Ascending aorta (tissue), 2 donors: ENCODE data around the gene ANKRD63. TPM values are rescaled to one million over a fixed set of nuclear protein-coding genes. Genes with fewer than 3 reads are reported as not detected.

Experiments used
- DNase-seq, 2 donors: peaks; one replicate each; pipeline ENCODE4 v3.0.0-alpha.2; 2019; ENCODE audit warnings: low spot score in 2 of 2
- H3K27ac ChIP-seq, 2 donors: fragments of 200-600 bp; sonication (generic); one replicate each; pipeline ENCODE4 v1.5.1; 2016 to 2017; ENCODE audit warnings: mild to moderate bottlenecking in 1 of 2
- H3K27me3 ChIP-seq: fragments of 200-600 bp; sonication (generic); one replicate; pipeline ENCODE4 v1.5.1; 2017
- H3K36me3 ChIP-seq, 2 donors: fragments of 200-600 bp; sonication (generic); one replicate each; pipeline ENCODE4 v1.5.1; 2016
- H3K4me1 ChIP-seq, 2 donors: fragments of 200-600 bp; sonication (generic); one replicate each; pipeline ENCODE4 v1.5.1; 2016 to 2017; ENCODE audit warnings: mild to moderate bottlenecking in 1 of 2
- H3K4me3 ChIP-seq, 2 donors: fragments of 200-600 bp; sonication (generic); one replicate each; pipeline ENCODE4 v1.5.1; 2016 to 2017; ENCODE audit warnings: mild to moderate bottlenecking in 1 of 2
- H3K9me3 ChIP-seq, 2 donors: fragments of 200-600 bp; sonication (generic); one replicate each; pipeline ENCODE4 v1.5.1; 2016
- intact Hi-C: fragments of 100-400 bp; cut with DNase I; formaldehyde crosslinking; loops from one replicate; pipeline ENCODE4 v1.15.1; 2023
- total RNA-seq: library from RNA; depleted of rRNA; stranded (reverse); fragments of >200 nt; gene quantifications from one replicate; pipeline ENCODE4 v1.1.0, GENCODE V29; 2016
- TF ChIP-seq, protein P1 (sequence below), 3 experiments: fragments of 200-600 bp in 2 of 3; fragments of 450-650 bp in 1 of 3; sonication (generic) in 2 of 3; IDR thresholded peaks; one replicate each; pipeline ENCODE4 v1.5.1; 2016 to 2019; ENCODE audit warnings: antibody characterized with exemption in 3 of 3, mild to moderate bottlenecking in 1 of 3, moderate library complexity in 1 of 3

The ANKRD63 gene
- total RNA-seq, 1 donor from 2014 or later: not detected

DNA sequence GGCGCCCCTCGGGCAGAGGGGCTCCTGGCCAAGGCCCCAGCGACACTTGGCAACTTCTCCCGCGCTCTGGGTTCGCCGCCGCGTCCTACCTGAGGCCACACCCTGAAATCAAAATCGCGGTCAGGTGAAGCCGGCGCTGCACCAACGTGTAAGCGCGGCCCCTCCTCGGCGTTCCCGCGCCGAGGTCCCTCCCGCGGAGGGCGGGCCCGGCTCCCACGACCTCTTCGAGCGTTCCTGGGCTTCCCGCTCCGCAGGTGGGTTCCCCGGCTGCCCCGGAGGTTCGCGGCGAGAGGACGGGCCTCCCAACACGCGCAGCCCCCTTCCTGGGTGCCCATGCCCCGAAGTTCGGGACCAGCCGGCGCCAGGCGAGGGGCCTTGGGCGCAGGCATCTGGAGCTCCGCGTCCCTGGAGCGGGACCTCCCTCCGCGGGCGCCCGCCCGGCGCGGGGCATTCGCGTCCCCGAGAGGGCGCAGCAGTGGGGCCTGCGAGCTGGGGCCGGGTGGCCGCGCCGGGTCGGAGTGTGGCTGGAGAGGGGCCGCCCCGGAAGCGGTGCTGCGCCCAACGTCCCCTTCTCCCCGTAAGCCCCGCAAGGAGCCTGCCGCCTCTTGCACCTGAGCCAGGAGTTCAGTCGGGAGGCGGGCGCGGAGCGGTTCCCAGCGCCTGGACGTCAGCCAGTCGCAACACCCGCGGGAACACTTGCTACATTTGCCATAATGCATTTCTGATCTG lies 30.3 kb downstream of the ANKRD63 start:
- TF ChIP-seq, protein P1, sequence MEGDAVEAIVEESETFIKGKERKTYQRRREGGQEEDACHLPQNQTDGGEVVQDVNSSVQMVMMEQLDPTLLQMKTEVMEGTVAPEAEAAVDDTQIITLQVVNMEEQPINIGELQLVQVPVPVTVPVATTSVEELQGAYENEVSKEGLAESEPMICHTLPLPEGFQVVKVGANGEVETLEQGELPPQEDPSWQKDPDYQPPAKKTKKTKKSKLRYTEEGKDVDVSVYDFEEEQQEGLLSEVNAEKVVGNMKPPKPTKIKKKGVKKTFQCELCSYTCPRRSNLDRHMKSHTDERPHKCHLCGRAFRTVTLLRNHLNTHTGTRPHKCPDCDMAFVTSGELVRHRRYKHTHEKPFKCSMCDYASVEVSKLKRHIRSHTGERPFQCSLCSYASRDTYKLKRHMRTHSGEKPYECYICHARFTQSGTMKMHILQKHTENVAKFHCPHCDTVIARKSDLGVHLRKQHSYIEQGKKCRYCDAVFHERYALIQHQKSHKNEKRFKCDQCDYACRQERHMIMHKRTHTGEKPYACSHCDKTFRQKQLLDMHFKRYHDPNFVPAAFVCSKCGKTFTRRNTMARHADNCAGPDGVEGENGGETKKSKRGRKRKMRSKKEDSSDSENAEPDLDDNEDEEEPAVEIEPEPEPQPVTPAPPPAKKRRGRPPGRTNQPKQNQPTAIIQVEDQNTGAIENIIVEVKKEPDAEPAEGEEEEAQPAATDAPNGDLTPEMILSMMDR (IDR thresholded peaks at IDR 0.05): no peak
- intact Hi-C loops: no loop called here
- Histone ChIP-seq H3K27me3 (no peaks in the 10 kb centered on the region), H3K4me1 (peaks cover 15 to 16% of the 10 kb centered on the region in 2 donors), H3K9me3 (no peaks in the 10 kb centered on the region), H3K4me3 (peak overlapping the region; percentile 69 to 78), H3K36me3 (no peaks in the 10 kb centered on the region), H3K27ac (no peak overlapping the region)
- DNase-seq: no peak

DNA sequence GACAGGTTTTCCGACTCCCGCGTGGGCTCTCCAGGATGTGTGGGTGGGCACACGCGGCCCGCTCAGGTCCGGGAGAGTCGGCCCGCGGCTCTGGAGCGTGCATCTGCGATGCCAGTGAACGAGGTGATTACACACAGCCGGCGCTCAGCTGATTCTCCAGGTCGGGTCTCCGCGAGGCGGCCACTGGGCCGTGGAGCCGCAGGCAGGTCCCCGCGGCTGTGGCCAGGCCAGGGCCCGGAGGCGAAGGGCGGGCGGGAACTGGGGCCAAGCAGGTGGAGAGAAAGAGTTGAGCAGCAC lies 30.8 kb downstream of the ANKRD63 start:
- Histone ChIP-seq H3K36me3 (no peaks in the 10 kb centered on the region), H3K27ac (no peak overlapping the region), H3K4me3 (peak overlapping the region in 1 of 2 donors; percentile 78), H3K9me3 (no peaks in the 10 kb centered on the region), H3K27me3 (no peaks in the 10 kb centered on the region), H3K4me1 (peaks cover 15 to 16% of the 10 kb centered on the region in 2 donors)
- TF ChIP-seq, protein P1 (IDR thresholded peaks at IDR 0.05): no peak
- intact Hi-C loops: no loop called here
- no peak for DNase-seq

DNA sequence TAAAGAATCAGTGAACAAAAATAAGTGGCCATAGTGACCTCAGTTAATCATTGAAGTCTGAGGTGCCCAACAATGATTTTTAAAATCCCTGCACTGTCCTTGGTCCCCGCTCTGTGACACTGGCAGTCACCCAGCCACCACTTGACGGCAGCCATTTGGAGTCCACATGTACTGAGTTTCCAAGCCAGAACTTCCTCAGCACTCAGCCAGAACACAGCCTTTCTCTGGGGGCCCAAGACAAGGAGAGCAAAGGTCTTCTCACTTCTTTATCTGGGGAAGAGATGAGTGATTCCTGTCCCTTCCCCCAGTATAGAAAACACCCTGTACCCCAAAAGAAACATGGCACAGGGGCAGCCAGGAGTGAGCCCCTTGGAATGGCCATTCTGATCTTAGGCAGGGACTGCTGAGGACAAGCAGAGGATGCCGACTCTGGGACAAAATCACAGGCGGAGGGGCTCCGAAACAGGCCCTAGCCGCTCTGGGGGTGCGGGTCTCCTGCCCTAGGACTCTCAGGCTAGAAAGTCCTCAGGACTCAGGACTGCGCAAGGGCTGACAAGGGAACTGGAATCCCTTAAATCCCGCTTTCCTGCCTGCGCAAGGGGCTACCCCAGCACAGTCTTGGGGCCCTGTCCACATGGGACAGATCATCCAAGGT lies 31.3 kb downstream of the ANKRD63 start:
- Histone ChIP-seq H3K4me1 (peaks cover 15 to 16% of the 10 kb centered on the region in 2 donors), H3K4me3 (no peak overlapping the region), H3K27me3 (no peaks in the 10 kb centered on the region), H3K9me3 (no peaks in the 10 kb centered on the region), H3K27ac (no peak overlapping the region), H3K36me3 (no peaks in the 10 kb centered on the region)
- intact Hi-C loops: no loop called here
- TF ChIP-seq, protein P1 (IDR thresholded peaks at IDR 0.05): no peak
- DNase-seq: no peak

DNA sequence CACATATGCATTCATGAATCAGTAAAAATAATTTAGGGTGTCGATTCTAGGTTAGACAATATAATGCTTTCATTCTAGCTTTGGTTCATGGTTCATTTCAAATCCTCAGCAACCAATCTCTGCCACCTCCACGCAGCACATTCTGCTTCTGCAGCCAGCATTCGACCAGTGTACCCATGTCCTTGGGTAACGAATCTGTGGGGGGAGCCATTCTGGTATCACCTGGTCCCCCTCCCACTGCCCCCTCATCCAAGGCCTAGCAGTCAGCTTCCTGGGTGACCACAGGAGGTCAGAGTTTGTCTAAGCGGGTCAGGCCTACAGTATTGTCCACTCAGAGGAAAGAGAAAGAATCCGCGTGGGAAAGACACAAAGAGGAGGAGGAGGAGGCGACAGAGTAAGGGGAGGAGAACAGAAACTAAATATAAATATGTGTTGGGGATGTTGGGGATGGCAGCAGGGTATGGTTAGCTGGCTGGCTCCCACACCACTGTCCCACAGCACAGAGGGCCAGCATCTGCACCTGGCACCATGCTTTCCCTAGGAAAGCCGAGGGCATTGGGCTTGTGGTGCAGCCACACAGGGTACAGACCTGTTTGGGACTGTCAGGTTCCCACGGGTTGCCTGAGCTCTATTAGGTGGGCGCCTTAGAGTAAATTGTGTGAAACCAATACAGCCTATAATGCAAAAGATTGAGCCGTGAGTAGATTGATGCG lies 31.9 kb downstream of the ANKRD63 start:
- Histone ChIP-seq H3K36me3 (no peaks in the 10 kb centered on the region), H3K9me3 (no peaks in the 10 kb centered on the region), H3K27ac (no peak overlapping the region), H3K4me3 (no peak overlapping the region), H3K4me1 (peaks cover 15 to 16% of the 10 kb centered on the region in 2 donors), H3K27me3 (no peaks in the 10 kb centered on the region)
- intact Hi-C loops: no loop called here
- TF ChIP-seq, protein P1 (IDR thresholded peaks at IDR 0.05): no peak
- DNase-seq: no peak

DNA sequence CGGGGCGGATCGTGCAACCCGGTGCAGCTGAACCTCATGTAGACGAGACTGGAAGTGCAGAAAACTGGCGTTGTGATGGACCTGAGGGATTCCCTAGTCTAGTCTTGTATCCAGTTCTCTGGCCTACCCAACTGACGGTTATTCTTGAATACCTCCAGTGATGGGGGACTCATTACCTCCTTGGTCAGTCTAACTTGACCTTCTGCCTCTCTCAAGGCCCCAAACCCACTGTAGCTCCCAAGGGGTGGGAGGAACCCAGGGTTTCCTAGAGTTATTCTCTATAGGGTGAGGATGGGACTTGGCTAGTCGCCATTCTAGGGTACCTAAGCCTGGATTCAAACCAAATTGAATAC lies 32.6 kb downstream of the ANKRD63 start:
- TF ChIP-seq, protein P1 (IDR thresholded peaks at IDR 0.05): no peak
- intact Hi-C loops: no loop called here

More for the DNA sequence above, 32.6 kb downstream of the ANKRD63 start:
- H3K4me3 ChIP-seq: no peak overlapping the region
- H3K36me3 ChIP-seq: no peaks in the 10 kb centered on the region
- H3K9me3 ChIP-seq: no peaks in the 10 kb centered on the region
- no peak for DNase-seq
- no peak overlapping the region for H3K27ac ChIP-seq
- H3K27me3 ChIP-seq: no peaks in the 10 kb centered on the region
- peaks cover 15 to 16% of the 10 kb centered on the region in 2 donors for H3K4me1 ChIP-seq
